Posterior cingulate gyrus (tissue), 11 donors: ENCODE measurements around the gene TTLL6.

ENCODE experiments used
- DNase-seq, 10 donors: peaks; one replicate each; pipeline versions ENCODE4 v3.0.0 to v3.0.0-alpha.2; 2020 to 2021; ENCODE audit warnings: mixed read lengths in 3 of 10
- intact Hi-C: fragments of 100-400 bp; cut with DNase I; formaldehyde crosslinking; loops from one replicate; pipeline ENCODE4 v1.15.1; 2023

Gene TTLL6

DNA sequence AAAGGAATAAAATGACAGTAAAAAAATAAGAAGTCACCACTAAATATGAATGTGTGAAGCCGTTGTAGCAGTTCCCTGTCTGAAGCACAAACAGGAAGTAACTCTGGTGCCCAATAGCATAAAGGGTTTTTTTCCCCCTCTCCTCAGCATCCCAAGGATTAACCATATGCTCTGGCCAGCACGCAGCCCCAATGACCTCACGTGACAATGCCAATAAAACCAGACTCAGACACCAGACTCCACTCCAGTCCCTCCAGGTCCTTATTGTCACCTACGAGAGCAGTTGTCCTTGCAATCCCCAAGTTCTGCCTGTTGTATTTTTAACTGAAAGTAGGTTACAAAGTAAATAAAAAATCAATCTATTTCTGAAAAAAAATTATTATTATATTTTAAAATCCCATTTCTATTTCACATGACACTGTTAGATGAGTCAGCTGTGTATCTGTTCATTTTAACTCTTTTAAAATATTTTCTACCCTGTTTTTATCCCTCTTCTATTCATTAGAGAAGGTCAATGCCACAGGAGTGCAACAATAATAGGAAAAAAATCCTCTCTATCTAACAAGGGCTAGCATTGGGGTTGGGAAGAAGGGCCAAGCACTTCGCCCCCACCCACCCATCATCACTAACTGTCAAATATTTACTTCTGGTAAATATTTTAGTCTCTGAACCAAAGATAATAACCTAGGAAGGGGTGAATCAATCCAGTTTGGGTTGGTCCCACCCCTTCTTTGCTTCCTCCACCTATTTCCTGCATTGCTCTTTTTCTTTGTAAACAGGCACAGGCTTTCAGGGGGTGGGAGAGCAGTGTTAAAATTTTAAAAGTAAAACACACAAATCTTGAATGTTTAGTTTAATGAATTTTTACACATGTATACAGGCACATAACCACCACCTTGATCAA lies 101.3 kb downstream of the TTLL6 start:
- no peak for DNase-seq
- intact Hi-C loops = no loop called here
